Measurements from ENCODE around the gene SPIC. TPM values are rescaled to one million over a fixed set of nuclear protein-coding genes. Genes with fewer than 3 reads are reported as not detected.
"Not testable (repeated sequence)": the region's sequence is repeated elsewhere in the genome, so short reads cannot be mapped to it uniquely, and the experiment has no call there.

SPIC gene
- not detected in 2 replicates for total RNA-seq (2014; rRNA removed; shearing (Covaris generic))
- polyA plus RNA-seq (2015; cell fraction: cytosol; rRNA removed) = not detected in 2 replicates
- not detected in 2 replicates for polyA plus RNA-seq (2015; cell fraction: nucleus; rRNA removed)

DNA sequence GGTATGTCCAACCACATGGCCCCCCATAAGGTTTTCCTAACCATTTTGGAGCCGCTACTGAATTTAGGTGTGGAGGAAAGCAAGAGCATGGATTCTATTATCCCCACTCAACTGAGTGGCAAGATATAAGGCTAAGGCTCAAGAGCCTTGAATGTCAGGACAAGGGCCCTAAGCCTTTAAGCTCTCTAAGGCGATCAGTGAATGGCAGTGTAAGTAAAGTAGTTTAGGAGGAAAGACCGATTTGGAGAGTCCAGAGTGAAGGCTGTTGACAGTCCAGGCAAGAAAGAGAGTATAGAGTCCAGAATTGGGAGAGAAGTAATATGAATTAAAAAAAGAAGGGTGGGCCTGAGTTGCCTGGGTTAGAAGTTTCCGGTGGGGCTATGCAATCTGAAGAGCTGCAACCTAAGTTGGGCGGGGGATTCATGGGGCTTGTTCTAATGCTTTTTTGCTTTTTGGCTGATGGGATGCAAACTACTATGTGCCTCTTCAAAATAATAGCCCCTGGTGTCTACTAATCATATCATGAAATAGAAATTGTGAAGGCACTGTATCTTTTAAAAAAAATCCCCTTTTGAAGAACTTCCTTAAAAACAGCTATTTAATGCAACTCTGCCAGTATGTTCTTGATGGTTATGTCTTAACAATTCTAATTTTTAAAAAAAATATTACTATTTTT is at the start of gene SPIC:
Gene SPIC (plus strand): TSS at position 626 of the 676 bp plus-strand sequence. CDS start 1,569 bp downstream, outside the sequence.
- DNase-seq (ENCODE audit: low read depth) = no peak

DNA sequence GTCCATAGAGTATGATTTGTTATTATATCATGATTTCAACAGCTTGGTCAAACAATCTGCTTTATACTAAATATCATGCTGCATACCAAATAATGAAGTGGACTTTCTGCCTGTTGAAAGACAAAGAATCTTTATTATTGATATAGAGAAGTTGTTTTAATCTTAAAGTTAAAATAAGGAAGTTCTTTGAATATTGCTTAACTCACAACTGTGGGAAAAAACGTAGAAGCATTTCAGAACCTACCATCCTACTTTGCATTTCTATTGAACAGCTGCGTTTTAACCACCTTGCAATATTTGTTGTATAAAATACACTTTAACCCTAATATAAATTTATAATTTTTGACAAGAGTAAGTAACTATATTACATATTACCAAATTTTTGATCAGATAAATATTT is 44.7 kb upstream of the SPIC start:
- no peak for DNase-seq (ENCODE audit: low read depth)

GRCh38 chr12:101436136-101436535 is 39.0 kb upstream of the SPIC start:
- no peak for DNase-seq (ENCODE audit: low read depth)

DNA sequence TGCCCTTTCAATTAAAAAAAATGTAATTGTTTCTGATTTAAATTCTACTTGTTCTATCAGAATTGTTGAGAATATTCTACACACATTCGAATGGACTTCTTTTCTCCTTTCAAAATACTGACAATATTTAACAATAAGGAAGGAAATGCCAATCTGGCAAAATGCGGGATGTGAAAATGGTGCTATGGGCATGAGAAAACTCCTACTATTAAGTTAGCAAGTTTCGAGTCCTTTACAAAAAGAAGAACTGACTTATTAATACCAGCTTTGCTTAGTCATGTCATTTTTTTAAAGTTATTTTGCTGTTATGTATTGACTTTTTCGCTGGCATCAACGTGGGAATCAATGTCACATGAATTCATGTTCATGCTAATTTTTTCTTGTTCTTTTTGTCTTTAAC is 35.9 kb upstream of the SPIC start:
- DNase-seq (ENCODE audit: low read depth) = no peak

DNA sequence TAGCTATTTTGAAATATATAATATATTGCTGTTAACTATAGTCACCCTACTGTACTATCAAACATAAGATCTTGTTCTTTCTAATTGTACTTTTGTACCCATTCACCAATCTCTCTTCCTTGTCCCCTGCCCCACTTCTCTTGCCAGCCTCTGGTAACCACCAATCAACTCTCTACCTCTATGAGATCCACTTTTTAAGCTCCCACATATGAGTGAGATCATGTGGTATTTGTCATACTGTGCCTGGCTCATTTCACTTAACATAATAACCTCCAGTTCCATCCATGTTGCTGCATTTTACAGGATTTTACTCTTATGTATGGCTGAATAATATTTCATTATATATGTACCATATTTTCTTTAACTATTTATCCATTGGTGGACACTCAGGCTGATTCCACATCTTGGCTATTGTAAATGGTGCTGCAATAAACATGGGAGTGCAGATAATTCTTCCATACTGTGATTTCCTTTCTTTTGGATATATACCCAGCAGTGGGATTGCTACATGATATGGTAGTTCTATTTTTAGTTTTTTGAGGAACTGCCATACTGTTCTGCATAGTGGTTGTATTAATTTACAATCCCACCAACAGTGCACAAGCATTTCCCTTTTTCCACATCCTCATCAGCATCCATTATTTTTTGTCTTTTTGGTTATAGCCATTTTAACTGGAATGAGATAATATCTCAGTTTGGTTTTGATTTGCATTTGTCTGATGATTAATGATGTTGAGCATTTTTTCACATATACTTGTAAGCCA is 33.5 kb upstream of the SPIC start:
- DNase-seq (ENCODE audit: low read depth) = no peak

- DNase-seq (ENCODE audit: low read depth) = peak; percentile 28
These were observed 19.5 kb upstream of the SPIC start for GRCh38 chr12:101455685-101456084.

GRCh38 chr12:101459642-101460346 is 15.3 kb upstream of the SPIC start:
- DNase-seq (ENCODE audit: low read depth) = peak; percentile 72

GRCh38 chr12:101468948-101469347 is 6.2 kb upstream of the SPIC start:
- DNase-seq (ENCODE audit: low read depth) = no peak

GRCh38 chr12:101470939-101471338 is 4.2 kb upstream of the SPIC start:
- DNase-seq (ENCODE audit: low read depth) = no peak

GRCh38 chr12:101471878-101472277 is 3.3 kb upstream of the SPIC start:
- not testable (repeated sequence) for DNase-seq (ENCODE audit: low read depth)

DNA sequence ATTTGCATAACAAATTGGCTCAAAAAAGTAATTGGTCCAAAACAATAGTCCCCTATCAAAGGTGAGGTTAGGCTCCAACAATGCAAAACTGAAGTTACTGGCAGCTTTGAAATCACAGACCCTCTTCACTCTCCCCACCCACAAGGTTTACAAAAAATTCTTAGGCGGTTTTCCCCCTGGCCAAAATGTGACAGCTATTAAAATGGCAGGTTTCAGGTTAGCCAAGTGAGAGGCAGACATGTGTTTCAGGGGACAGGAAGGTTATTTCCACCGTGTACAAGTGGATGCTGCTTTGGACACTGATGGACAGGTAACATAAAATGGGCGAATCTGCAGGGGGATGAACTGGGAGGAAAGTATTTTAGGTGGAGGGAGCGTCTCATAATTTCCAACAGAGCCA is 888 bp upstream of the SPIC start:
- no peak for DNase-seq (ENCODE audit: low read depth)

GRCh38 chr12:101475751-101476305 is 692 bp downstream of the SPIC start:
- DNase-seq (ENCODE audit: low read depth) = no peak

- DNase-seq (ENCODE audit: low read depth) = no peak
These were observed 5.7 kb downstream of the SPIC start for GRCh38 chr12:101480849-101481248.

- no peak for DNase-seq (ENCODE audit: low read depth)
These were observed 9.9 kb downstream of the SPIC start for GRCh38 chr12:101485021-101485420.

- DNase-seq (ENCODE audit: low read depth) = no peak
These were observed 13.3 kb downstream of the SPIC start for GRCh38 chr12:101488469-101488868.

- DNase-seq (ENCODE audit: low read depth) = peak; percentile 15
These were observed 15.3 kb downstream of the SPIC start for GRCh38 chr12:101490286-101490920.

DNA sequence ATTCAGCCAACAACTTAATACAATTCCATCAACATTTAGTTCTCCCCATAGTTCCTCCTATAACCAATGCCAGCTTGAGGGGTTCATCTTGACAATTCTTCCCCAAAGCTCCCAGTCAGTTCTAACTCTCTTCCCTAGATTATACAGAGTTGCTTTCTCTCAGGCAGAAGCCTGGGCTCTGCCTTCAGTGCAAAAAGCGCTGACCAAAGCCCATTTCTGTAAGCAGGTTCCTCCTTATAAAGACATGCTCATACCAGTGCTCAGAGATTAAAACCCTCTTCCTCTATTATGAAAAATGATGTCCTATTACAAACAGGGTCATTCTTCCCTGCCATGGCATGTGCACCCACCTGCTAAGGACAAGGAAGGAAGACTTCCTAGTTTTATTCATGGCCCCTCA is 16.2 kb downstream of the SPIC start:
- DNase-seq (ENCODE audit: low read depth) = no peak

GRCh38 chr12:101493556-101493955 is 18.4 kb downstream of the SPIC start:
- DNase-seq (ENCODE audit: low read depth) = no peak

GRCh38 chr12:101498252-101498651 is 23.1 kb downstream of the SPIC start:
- no peak for DNase-seq (ENCODE audit: low read depth)

DNA sequence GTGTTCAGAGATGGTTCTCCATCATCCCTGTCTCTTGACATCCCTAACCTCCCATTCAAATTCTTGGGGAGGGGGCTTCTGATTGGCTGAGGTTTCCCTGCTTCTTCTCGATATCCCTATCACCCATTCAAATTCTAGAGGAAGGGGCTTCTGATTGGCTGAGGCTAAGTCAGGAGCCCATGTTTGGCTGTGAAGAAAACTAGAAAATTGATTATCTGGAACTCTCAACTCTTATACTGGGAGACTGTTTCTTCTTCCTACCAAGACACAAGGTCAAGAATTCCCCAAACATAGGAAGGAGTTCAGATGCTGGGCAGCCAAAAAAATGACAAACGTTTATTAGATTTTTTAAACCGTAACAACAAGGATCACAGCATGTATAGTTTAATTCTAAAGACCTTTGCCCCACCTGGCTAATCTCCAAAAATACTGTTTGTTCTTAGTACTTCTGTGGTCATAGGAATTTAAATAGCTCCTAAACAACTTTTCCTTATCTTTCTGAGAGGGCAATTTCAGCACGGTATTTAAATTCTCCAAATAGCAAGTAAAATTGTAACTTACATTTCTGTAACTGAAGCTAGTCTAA is 26.4 kb downstream of the SPIC start:
- DNase-seq (ENCODE audit: low read depth) = no peak

GRCh38 chr12:101521136-101521535 is 46.0 kb downstream of the SPIC start:
- no peak for DNase-seq (ENCODE audit: low read depth)

Data from HT1080 (cell line).